WTC11 (cell line): ENCODE results near the gene ACRV1. TPM values are rescaled to one million over a fixed set of nuclear protein-coding genes. Genes with fewer than 3 reads are reported as not detected.

Experiments used
- ATF1 ChIP-seq: sonication (generic); formaldehyde crosslinking; IDR thresholded peaks from 2 replicates; pipeline ENCODE4 v1.8.1; 2023; ENCODE audit warnings: mild to moderate bottlenecking, moderate library complexity, missing genetic modification reagents
- ATF6 ChIP-seq: sonication (generic); formaldehyde crosslinking; IDR thresholded peaks from 2 replicates; pipeline ENCODE4 v1.8.1; 2023; ENCODE audit warnings: mild to moderate bottlenecking, missing genetic modification reagents
- CDX4 ChIP-seq: fragments of 250-450 bp; sonication (Bioruptor Pico); IDR thresholded peaks from 2 replicates; pipeline ENCODE4 v1.9.0; 2021; ENCODE audit warnings: moderate library complexity, mild to moderate bottlenecking, inconsistent platforms, borderline replicate concordance
- ESRRA ChIP-seq: sonication (generic); formaldehyde crosslinking; IDR thresholded peaks from 2 replicates; pipeline ENCODE4 v1.8.1; 2022; ENCODE audit warnings: mild to moderate bottlenecking, missing genetic modification reagents, borderline replicate concordance
- FOXP1 ChIP-seq: sonication (generic); formaldehyde crosslinking; IDR thresholded peaks from 2 replicates; pipeline ENCODE4 v1.8.0; 2022; ENCODE audit warnings: missing genetic modification reagents, mild to moderate bottlenecking, moderate library complexity, borderline replicate concordance
- GTF2I ChIP-seq: fragments of 250-450 bp; sonication (Bioruptor Pico); conservative IDR thresholded peaks from 2 replicates; pipeline ENCODE4 v1.4.0; 2021; ENCODE audit warnings: mild to moderate bottlenecking
- HMGXB4 ChIP-seq: sonication (generic); formaldehyde crosslinking; IDR thresholded peaks from 2 replicates; pipeline ENCODE4 v1.8.1; 2023; ENCODE audit warnings: mild to moderate bottlenecking, moderate library complexity, missing genetic modification reagents
- JAZF1 ChIP-seq: fragments of 250-450 bp; sonication (Bioruptor Pico); IDR thresholded peaks from 2 replicates; pipeline ENCODE4 v1.9.0; 2021; ENCODE audit warnings: moderate library complexity, mild to moderate bottlenecking, inconsistent platforms
- KAT7 ChIP-seq: sonication (generic); formaldehyde crosslinking; IDR thresholded peaks from 2 replicates; pipeline ENCODE4 v1.8.1; 2023; ENCODE audit warnings: missing genetic modification reagents, mild to moderate bottlenecking, borderline replicate concordance
- MAX ChIP-seq: sonication (generic); formaldehyde crosslinking; IDR thresholded peaks from 2 replicates; pipeline ENCODE4 v1.8.0; 2022; ENCODE audit warnings: mild to moderate bottlenecking, missing genetic modification reagents
- MYBL2 ChIP-seq: sonication (generic); formaldehyde crosslinking; IDR thresholded peaks from 2 replicates; pipeline ENCODE4 v1.8.1; 2023; ENCODE audit warnings: mild to moderate bottlenecking, moderate library complexity, missing genetic modification reagents
- NFE2L1 ChIP-seq: sonication (generic); formaldehyde crosslinking; IDR thresholded peaks from 2 replicates; pipeline ENCODE4 v1.8.1; 2023; ENCODE audit warnings: missing genetic modification reagents
- NR2C2 ChIP-seq: sonication (generic); formaldehyde crosslinking; IDR thresholded peaks from 2 replicates; pipeline ENCODE4 v1.8.0; 2022; ENCODE audit warnings: mild to moderate bottlenecking, missing genetic modification reagents
- OVOL2 ChIP-seq: fragments of 250-450 bp; sonication (Bioruptor Pico); IDR thresholded peaks from 2 replicates; pipeline ENCODE4 v1.9.0; 2021; ENCODE audit warnings: mild to moderate bottlenecking, borderline replicate concordance
- PREB ChIP-seq: sonication (generic); formaldehyde crosslinking; IDR thresholded peaks from 2 replicates; pipeline ENCODE4 v1.8.1; 2022; ENCODE audit warnings: mild to moderate bottlenecking, missing genetic modification reagents, moderate library complexity, borderline replicate concordance
- SOX15 ChIP-seq: fragments of 250-450 bp; sonication (Bioruptor Pico); IDR thresholded peaks from 2 replicates; pipeline ENCODE4 v1.9.0; 2021; ENCODE audit warnings: mild to moderate bottlenecking
- SP1 ChIP-seq: sonication (generic); formaldehyde crosslinking; conservative IDR thresholded peaks from 2 replicates; pipeline ENCODE4 v1.8.1; 2022; ENCODE audit warnings: missing genetic modification reagents
- TEAD1 ChIP-seq: sonication (generic); formaldehyde crosslinking; IDR thresholded peaks from 2 replicates; pipeline ENCODE4 v1.8.0; 2022; ENCODE audit warnings: mild to moderate bottlenecking, missing genetic modification reagents
- TP53 ChIP-seq: sonication (generic); formaldehyde crosslinking; IDR thresholded peaks from 2 replicates; pipeline ENCODE4 v1.8.1; 2023; ENCODE audit warnings: mild to moderate bottlenecking, missing genetic modification reagents
- ZNF121 ChIP-seq: sonication (generic); formaldehyde crosslinking; IDR thresholded peaks from 2 replicates; pipeline ENCODE4 v1.8.0; 2023; ENCODE audit warnings: missing genetic modification reagents
- ZNF138 ChIP-seq: sonication (generic); formaldehyde crosslinking; conservative IDR thresholded peaks from 2 replicates; pipeline ENCODE4 v1.8.1; 2022; ENCODE audit warnings: mild to moderate bottlenecking, moderate library complexity, missing genetic modification reagents
- ZSCAN18 ChIP-seq: fragments of 250-450 bp; sonication (Bioruptor Pico); IDR thresholded peaks from 2 replicates; pipeline ENCODE4 v2.1.2; 2022; ENCODE audit warnings: mild to moderate bottlenecking, moderate library complexity
- total RNA-seq: library from RNA; stranded (reverse); gene quantifications from 3 replicates; pipeline ENCODE4 v1.2.3, GENCODE V29; 2021
- TF ChIP-seq, protein P1 (sequence below): sonication (generic); formaldehyde crosslinking; IDR thresholded peaks from 2 replicates; pipeline ENCODE4 v1.8.1; 2023; ENCODE audit warnings: mild to moderate bottlenecking, missing genetic modification reagents, borderline replicate concordance
- TF ChIP-seq, protein P2 (sequence below): sonication (generic); formaldehyde crosslinking; IDR thresholded peaks from 2 replicates; pipeline ENCODE4 v1.8.0; 2022; ENCODE audit warnings: mild to moderate bottlenecking, missing genetic modification reagents
- TF ChIP-seq, protein P3 (sequence below): sonication (generic); formaldehyde crosslinking; IDR thresholded peaks from 2 replicates; pipeline ENCODE4 v1.8.1; 2023; ENCODE audit warnings: mild to moderate bottlenecking, missing genetic modification reagents

The ACRV1 gene
- total RNA-seq, 1 experiment from 2014 or later, result not detected

GRCh38 chr11:125625630-125626287 lies 54.9 kb downstream of the ACRV1 start (continued):
- TF ChIP-seq KAT7 (no peak), FOXP1 (CRISPR knock-in tag) (peak; percentile 98), OVOL2 (CRISPR knock-in tag) (no peak), TP53 (CRISPR knock-in tag) (peak; percentile 83), GTF2I (CRISPR knock-in tag) (no peak), SP1 (peak; percentile 89), NR2C2 (no peak), ESRRA (peak; percentile 77; the same call in 1 of the 2 replicates), MAX (CRISPR knock-in tag) (peak; percentile 95), SOX15 (CRISPR knock-in tag) (no peak), ATF1 (CRISPR knock-in tag) (peak; percentile 94; the same call in 1 of the 2 replicates), CDX4 (CRISPR knock-in tag) (no peak), HMGXB4 (CRISPR knock-in tag) (peak; percentile 96), JAZF1 (CRISPR knock-in tag) (peak; percentile 17; the same call in 1 of the 2 replicates), ZSCAN18 (CRISPR knock-in tag) (no peak), ATF6 (CRISPR knock-in tag) (no peak), PREB (CRISPR knock-in tag) (0 out of 2 replicates have a peak, but pooled peaks have one; percentile 31), ZNF138 (CRISPR knock-in tag) (peak; percentile 88; the same call in 1 of the 2 replicates), MYBL2 (CRISPR knock-in tag) (peak; percentile 96; the same call in 1 of the 2 replicates), TEAD1 (CRISPR knock-in tag) (peak; percentile 99), NFE2L1 (peak; percentile 98), ZNF121 (CRISPR knock-in tag) (no peak)
- TF ChIP-seq, protein P1, sequence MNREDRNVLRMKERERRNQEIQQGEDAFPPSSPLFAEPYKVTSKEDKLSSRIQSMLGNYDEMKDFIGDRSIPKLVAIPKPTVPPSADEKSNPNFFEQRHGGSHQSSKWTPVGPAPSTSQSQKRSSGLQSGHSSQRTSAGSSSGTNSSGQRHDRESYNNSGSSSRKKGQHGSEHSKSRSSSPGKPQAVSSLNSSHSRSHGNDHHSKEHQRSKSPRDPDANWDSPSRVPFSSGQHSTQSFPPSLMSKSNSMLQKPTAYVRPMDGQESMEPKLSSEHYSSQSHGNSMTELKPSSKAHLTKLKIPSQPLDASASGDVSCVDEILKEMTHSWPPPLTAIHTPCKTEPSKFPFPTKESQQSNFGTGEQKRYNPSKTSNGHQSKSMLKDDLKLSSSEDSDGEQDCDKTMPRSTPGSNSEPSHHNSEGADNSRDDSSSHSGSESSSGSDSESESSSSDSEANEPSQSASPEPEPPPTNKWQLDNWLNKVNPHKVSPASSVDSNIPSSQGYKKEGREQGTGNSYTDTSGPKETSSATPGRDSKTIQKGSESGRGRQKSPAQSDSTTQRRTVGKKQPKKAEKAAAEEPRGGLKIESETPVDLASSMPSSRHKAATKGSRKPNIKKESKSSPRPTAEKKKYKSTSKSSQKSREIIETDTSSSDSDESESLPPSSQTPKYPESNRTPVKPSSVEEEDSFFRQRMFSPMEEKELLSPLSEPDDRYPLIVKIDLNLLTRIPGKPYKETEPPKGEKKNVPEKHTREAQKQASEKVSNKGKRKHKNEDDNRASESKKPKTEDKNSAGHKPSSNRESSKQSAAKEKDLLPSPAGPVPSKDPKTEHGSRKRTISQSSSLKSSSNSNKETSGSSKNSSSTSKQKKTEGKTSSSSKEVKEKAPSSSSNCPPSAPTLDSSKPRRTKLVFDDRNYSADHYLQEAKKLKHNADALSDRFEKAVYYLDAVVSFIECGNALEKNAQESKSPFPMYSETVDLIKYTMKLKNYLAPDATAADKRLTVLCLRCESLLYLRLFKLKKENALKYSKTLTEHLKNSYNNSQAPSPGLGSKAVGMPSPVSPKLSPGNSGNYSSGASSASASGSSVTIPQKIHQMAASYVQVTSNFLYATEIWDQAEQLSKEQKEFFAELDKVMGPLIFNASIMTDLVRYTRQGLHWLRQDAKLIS (CRISPR knock-in tag), result peak; percentile 92
- TF ChIP-seq, protein P2, sequence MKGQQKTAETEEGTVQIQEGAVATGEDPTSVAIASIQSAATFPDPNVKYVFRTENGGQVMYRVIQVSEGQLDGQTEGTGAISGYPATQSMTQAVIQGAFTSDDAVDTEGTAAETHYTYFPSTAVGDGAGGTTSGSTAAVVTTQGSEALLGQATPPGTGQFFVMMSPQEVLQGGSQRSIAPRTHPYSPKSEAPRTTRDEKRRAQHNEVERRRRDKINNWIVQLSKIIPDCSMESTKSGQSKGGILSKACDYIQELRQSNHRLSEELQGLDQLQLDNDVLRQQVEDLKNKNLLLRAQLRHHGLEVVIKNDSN (CRISPR knock-in tag), result peak; percentile 79; the same call in 1 of the 2 replicates
- TF ChIP-seq, protein P3, sequence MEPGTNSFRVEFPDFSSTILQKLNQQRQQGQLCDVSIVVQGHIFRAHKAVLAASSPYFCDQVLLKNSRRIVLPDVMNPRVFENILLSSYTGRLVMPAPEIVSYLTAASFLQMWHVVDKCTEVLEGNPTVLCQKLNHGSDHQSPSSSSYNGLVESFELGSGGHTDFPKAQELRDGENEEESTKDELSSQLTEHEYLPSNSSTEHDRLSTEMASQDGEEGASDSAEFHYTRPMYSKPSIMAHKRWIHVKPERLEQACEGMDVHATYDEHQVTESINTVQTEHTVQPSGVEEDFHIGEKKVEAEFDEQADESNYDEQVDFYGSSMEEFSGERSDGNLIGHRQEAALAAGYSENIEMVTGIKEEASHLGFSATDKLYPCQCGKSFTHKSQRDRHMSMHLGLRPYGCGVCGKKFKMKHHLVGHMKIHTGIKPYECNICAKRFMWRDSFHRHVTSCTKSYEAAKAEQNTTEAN (CRISPR knock-in tag), result peak; percentile 94
